Suprapubic skin (tissue), 4 donors: Measurements from ENCODE around the gene MCTP2. TPM values are rescaled to one million over a fixed set of nuclear protein-coding genes. Genes with fewer than 3 reads are reported as not detected.

Experiments
- DNase-seq, 2 donors: peaks; one replicate each; pipeline ENCODE4 v3.0.0-alpha.2; 2019; ENCODE audit warnings: low spot score in 2 of 2
- H3K27ac ChIP-seq: fragments of 200-600 bp; sonication (generic); one replicate; pipeline ENCODE4 v1.5.1; 2019
- H3K27me3 ChIP-seq: fragments of 200-600 bp; sonication (generic); one replicate; pipeline ENCODE4 v1.5.1; 2019
- H3K36me3 ChIP-seq: fragments of 200-600 bp; sonication (generic); one replicate; pipeline ENCODE4 v1.5.1; 2019
- H3K4me1 ChIP-seq: fragments of 200-600 bp; sonication (generic); one replicate; pipeline ENCODE4 v1.5.1; 2019
- H3K4me3 ChIP-seq: fragments of 200-600 bp; sonication (generic); one replicate; pipeline ENCODE4 v1.5.1; 2019; ENCODE audit warnings: mild to moderate bottlenecking
- H3K9me3 ChIP-seq: fragments of 200-600 bp; sonication (generic); one replicate; pipeline ENCODE4 v1.5.1; 2019
- CTCF ChIP-seq, 2 donors: fragments of 200-600 bp in 1 of 2; fragments of 450-650 bp in 1 of 2; sonication (generic) in 1 of 2; IDR thresholded peaks; one replicate each; pipeline ENCODE4 v1.5.1; 2016 to 2019; ENCODE audit warnings: antibody characterized with exemption in 2 of 2, mild to moderate bottlenecking in 1 of 2, moderate library complexity in 1 of 2
- EP300 ChIP-seq: sonication (generic); formaldehyde crosslinking; IDR thresholded peaks from one replicate; pipeline ENCODE4 v1.6.1; 2017; ENCODE audit warnings: antibody characterized with exemption
- POLR2A ChIP-seq, 2 donors: fragments of 450-650 bp; IDR thresholded peaks; one replicate each; pipeline ENCODE4 v1.6.1; 2017; ENCODE audit warnings: antibody characterized with exemption in 2 of 2, mild to moderate bottlenecking in 2 of 2, moderate library complexity in 2 of 2
- POLR2AphosphoS5 ChIP-seq, 3 donors: sonication (generic); formaldehyde crosslinking; IDR thresholded peaks; one replicate each; pipeline ENCODE4 v1.6.1; 2017; ENCODE audit warnings: antibody characterized with exemption in 3 of 3
- WGBS: methylation state at CpG from one replicate; pipeline ENCODE4 v1.1.5; 2018; 5-methylcytosine and 5-hydroxymethylcytosine counted together
- total RNA-seq, 4 donors: library from RNA; depleted of rRNA; stranded (reverse); fragments of >200 nt; gene quantifications; one replicate each; pipeline ENCODE4 v1.1.0, GENCODE V29; 2016

MCTP2 gene
- total RNA-seq, 4 donors from 2014 or later: 17.2 to 41.8 (median 20.5) TPM

GRCh38 chr15:94269954-94270353, 38.6 kb downstream of the MCTP2 start:
- Histone ChIP-seq H3K27me3 (no peaks in the 10 kb centered on the region), H3K27ac (no peak overlapping the region), H3K4me1 (peaks cover 7% of the 10 kb centered on the region), H3K4me3 (no peak overlapping the region), H3K9me3 (no peaks in the 10 kb centered on the region), H3K36me3 (no peaks in the 10 kb centered on the region)
- 85% methylated on average over 2 of the region's 2 CpGs for WGBS
- DNase-seq: no peak
- no peak for TF ChIP-seq EP300
- no peak for TF ChIP-seq POLR2AphosphoS5 (IDR thresholded peaks at IDR 0.05)
- TF ChIP-seq CTCF (IDR thresholded peaks at IDR 0.05): no peak
- no peak for TF ChIP-seq POLR2A (IDR thresholded peaks at IDR 0.05)

- Histone ChIP-seq H3K27ac (no peak overlapping the region), H3K27me3 (no peaks in the 10 kb centered on the region), H3K4me1 (peaks cover 7% of the 10 kb centered on the region), H3K4me3 (no peak overlapping the region), H3K36me3 (no peaks in the 10 kb centered on the region), H3K9me3 (no peaks in the 10 kb centered on the region)
- WGBS: 91% methylated on average over 2 of the region's 2 CpGs
- TF ChIP-seq EP300: no peak
- TF ChIP-seq POLR2AphosphoS5 (IDR thresholded peaks at IDR 0.05): no peak
- TF ChIP-seq CTCF (IDR thresholded peaks at IDR 0.05): no peak
- TF ChIP-seq POLR2A (IDR thresholded peaks at IDR 0.05): no peak
- DNase-seq: no peak
These were observed 39.2 kb downstream of the MCTP2 start for GRCh38 chr15:94270570-94270969.

- H3K4me1 ChIP-seq: no peaks in the 10 kb centered on the region
- 78% methylated on average over 7 of the region's 7 CpGs for WGBS
These were observed 41.0 kb downstream of the MCTP2 start for GRCh38 chr15:94272251-94272898.

GRCh38 chr15:94273826-94274225, 42.5 kb downstream of the MCTP2 start:
- Histone ChIP-seq H3K4me3 (no peak overlapping the region), H3K27me3 (no peaks in the 10 kb centered on the region), H3K9me3 (no peaks in the 10 kb centered on the region), H3K27ac (no peak overlapping the region), H3K36me3 (no peaks in the 10 kb centered on the region), H3K4me1 (no peaks in the 10 kb centered on the region)
- WGBS: 91% methylated on average over 1 of the region's 1 CpG
- no peak for DNase-seq
- TF ChIP-seq CTCF (IDR thresholded peaks at IDR 0.05): no peak
- TF ChIP-seq POLR2AphosphoS5 (IDR thresholded peaks at IDR 0.05): no peak
- no peak for TF ChIP-seq EP300
- TF ChIP-seq POLR2A (IDR thresholded peaks at IDR 0.05): no peak

More at GRCh38 chr15:94272251-94272898, 41.0 kb downstream of the MCTP2 start:
- TF ChIP-seq CTCF (IDR thresholded peaks at IDR 0.05) (no peak), POLR2AphosphoS5 (IDR thresholded peaks at IDR 0.05) (no peak), EP300 (no peak), POLR2A (IDR thresholded peaks at IDR 0.05) (no peak)
- Histone ChIP-seq H3K27me3 (no peaks in the 10 kb centered on the region), H3K4me3 (no peak overlapping the region), H3K9me3 (no peaks in the 10 kb centered on the region), H3K36me3 (no peaks in the 10 kb centered on the region), H3K27ac (no peak overlapping the region)
- DNase-seq: no peak

GRCh38 chr15:94274745-94275144, 43.4 kb downstream of the MCTP2 start:
- no peaks in the 10 kb centered on the region for H3K9me3 ChIP-seq
- H3K27ac ChIP-seq: no peak overlapping the region
- DNase-seq: no peak
- no peaks in the 10 kb centered on the region for H3K4me1 ChIP-seq
- no peaks in the 10 kb centered on the region for H3K27me3 ChIP-seq
- 95% methylated on average over 1 of the region's 1 CpG for WGBS
- no peak overlapping the region for H3K4me3 ChIP-seq
- TF ChIP-seq CTCF (IDR thresholded peaks at IDR 0.05): no peak
- TF ChIP-seq POLR2A (IDR thresholded peaks at IDR 0.05): no peak
- TF ChIP-seq POLR2AphosphoS5 (IDR thresholded peaks at IDR 0.05): no peak
- no peak for TF ChIP-seq EP300
- no peaks in the 10 kb centered on the region for H3K36me3 ChIP-seq
